HepG2 (cell line): ENCODE results near the gene TMEM150C. TPM values are rescaled to one million over a fixed set of nuclear protein-coding genes. Genes with fewer than 3 reads are reported as not detected.

ENCODE experiments used
- CEBPB ChIP-seq: IDR thresholded peaks from 2 replicates; pipeline ENCODE4 v1.6.1; 2011; ENCODE audit warnings: low read depth, low read length, improper control_type of control experiment, borderline replicate concordance
- GPBP1L1 ChIP-seq: sonication (generic); formaldehyde crosslinking; IDR thresholded peaks from 2 replicates; pipeline ENCODE4 v1.5.0; 2020; ENCODE audit warnings: mild to moderate bottlenecking, missing genetic modification reagents
- GZF1 ChIP-seq: sonication (generic); formaldehyde crosslinking; IDR thresholded peaks from 2 replicates; pipeline ENCODE4 v1.5.1; 2020; ENCODE audit warnings: mild to moderate bottlenecking, missing genetic modification reagents
- KMT2B ChIP-seq: IDR thresholded peaks from 2 replicates; pipeline ENCODE4 v1.6.1; 2016; ENCODE audit warnings: missing genetic modification reagents, missing compliant biosample characterization
- MBD4 ChIP-seq: IDR thresholded peaks from 2 replicates; pipeline ENCODE4 v1.6.1; 2012; ENCODE audit warnings: low read length, inconsistent platforms, borderline replicate concordance
- MLLT10 ChIP-seq: sonication (generic); formaldehyde crosslinking; IDR thresholded peaks from 2 replicates; pipeline ENCODE4 v1.4.0; 2020; ENCODE audit warnings: missing genetic modification reagents
- SALL2 ChIP-seq: sonication (generic); formaldehyde crosslinking; IDR thresholded peaks from 2 replicates; pipeline ENCODE4 v1.8.1; 2023; ENCODE audit warnings: mild to moderate bottlenecking, missing genetic modification reagents, inconsistent platforms
- ZNF530 ChIP-seq: sonication (generic); formaldehyde crosslinking; IDR thresholded peaks from 2 replicates; pipeline ENCODE4 v1.5.0; 2020; ENCODE audit warnings: low read depth, mild to moderate bottlenecking, missing genetic modification reagents
- ZNF674 ChIP-seq: sonication (generic); formaldehyde crosslinking; IDR thresholded peaks from 2 replicates; pipeline ENCODE4 v1.5.0; 2020; ENCODE audit warnings: low read depth, mild to moderate bottlenecking, missing genetic modification reagents
- ZNF713 ChIP-seq: sonication (generic); formaldehyde crosslinking; IDR thresholded peaks from 2 replicates; pipeline ENCODE4 v1.4.0; 2020; ENCODE audit warnings: mild to moderate bottlenecking, missing genetic modification reagents
- polyA plus RNA-seq, 8 experiments: library from polyadenylated mRNA; depleted of rRNA in 3 of 8; stranded (reverse) in 7 of 8; unstranded in 1 of 8; fragments of >200 nt; fragmentation: Illumina TruSeq in 4 of 8; extraction: Trizol in 4 of 8; gene quantifications; 2 replicates each; pipeline versions ENCODE4 v1.2.1 to v1.2.3, GENCODE V29; 2011 to 2016; ENCODE audit warnings: low read depth in 4 of 8, missing spikeins in 1 of 8, mixed read lengths in 1 of 8; ENCODE audit not compliant: insufficient read depth in 1 of 8
- total RNA-seq, 5 experiments: library from RNA; depleted of rRNA; stranded (reverse); fragments of >200 nt; fragmentation: Illumina TruSeq; extraction: Trizol; gene quantifications; 2 replicates each; pipeline ENCODE4 v1.2.3, GENCODE V29; 2016; ENCODE audit warnings: low read depth in 1 of 5
- TF ChIP-seq, protein P1 (sequence below): IDR thresholded peaks from 2 replicates; pipeline ENCODE4 v1.6.1; 2016; ENCODE audit warnings: low read depth, missing genetic modification reagents, missing compliant biosample characterization
- TF ChIP-seq, protein P2 (sequence below): sonication (generic); formaldehyde crosslinking; IDR thresholded peaks from 2 replicates; pipeline ENCODE4 v1.4.0; 2020; ENCODE audit warnings: missing genetic modification reagents
- TF ChIP-seq, protein P3 (sequence below): sonication (generic); formaldehyde crosslinking; IDR thresholded peaks from 2 replicates; pipeline ENCODE4 v1.5.0; 2020; ENCODE audit warnings: missing genetic modification reagents, mild to moderate bottlenecking, borderline replicate concordance
- TF ChIP-seq, protein P4 (sequence below): sonication (generic); formaldehyde crosslinking; IDR thresholded peaks from 2 replicates; pipeline ENCODE4 v1.4.0; 2020; ENCODE audit warnings: missing genetic modification reagents

Gene TMEM150C
- total and polyA plus RNA-seq, 2 of the 13 experiments (the other 11 are each of a cell fraction or from before 2014, with no cell fraction given): 0.33 to 0.42 TPM

GRCh38 chr4:82561786-82562563 is at the start of gene TMEM150C (continued):
- no peak for TF ChIP-seq MLLT10 (CRISPR knock-in tag)
- no peak for TF ChIP-seq MBD4
- TF ChIP-seq GZF1 (CRISPR knock-in tag): no peak
- TF ChIP-seq, protein P1, sequence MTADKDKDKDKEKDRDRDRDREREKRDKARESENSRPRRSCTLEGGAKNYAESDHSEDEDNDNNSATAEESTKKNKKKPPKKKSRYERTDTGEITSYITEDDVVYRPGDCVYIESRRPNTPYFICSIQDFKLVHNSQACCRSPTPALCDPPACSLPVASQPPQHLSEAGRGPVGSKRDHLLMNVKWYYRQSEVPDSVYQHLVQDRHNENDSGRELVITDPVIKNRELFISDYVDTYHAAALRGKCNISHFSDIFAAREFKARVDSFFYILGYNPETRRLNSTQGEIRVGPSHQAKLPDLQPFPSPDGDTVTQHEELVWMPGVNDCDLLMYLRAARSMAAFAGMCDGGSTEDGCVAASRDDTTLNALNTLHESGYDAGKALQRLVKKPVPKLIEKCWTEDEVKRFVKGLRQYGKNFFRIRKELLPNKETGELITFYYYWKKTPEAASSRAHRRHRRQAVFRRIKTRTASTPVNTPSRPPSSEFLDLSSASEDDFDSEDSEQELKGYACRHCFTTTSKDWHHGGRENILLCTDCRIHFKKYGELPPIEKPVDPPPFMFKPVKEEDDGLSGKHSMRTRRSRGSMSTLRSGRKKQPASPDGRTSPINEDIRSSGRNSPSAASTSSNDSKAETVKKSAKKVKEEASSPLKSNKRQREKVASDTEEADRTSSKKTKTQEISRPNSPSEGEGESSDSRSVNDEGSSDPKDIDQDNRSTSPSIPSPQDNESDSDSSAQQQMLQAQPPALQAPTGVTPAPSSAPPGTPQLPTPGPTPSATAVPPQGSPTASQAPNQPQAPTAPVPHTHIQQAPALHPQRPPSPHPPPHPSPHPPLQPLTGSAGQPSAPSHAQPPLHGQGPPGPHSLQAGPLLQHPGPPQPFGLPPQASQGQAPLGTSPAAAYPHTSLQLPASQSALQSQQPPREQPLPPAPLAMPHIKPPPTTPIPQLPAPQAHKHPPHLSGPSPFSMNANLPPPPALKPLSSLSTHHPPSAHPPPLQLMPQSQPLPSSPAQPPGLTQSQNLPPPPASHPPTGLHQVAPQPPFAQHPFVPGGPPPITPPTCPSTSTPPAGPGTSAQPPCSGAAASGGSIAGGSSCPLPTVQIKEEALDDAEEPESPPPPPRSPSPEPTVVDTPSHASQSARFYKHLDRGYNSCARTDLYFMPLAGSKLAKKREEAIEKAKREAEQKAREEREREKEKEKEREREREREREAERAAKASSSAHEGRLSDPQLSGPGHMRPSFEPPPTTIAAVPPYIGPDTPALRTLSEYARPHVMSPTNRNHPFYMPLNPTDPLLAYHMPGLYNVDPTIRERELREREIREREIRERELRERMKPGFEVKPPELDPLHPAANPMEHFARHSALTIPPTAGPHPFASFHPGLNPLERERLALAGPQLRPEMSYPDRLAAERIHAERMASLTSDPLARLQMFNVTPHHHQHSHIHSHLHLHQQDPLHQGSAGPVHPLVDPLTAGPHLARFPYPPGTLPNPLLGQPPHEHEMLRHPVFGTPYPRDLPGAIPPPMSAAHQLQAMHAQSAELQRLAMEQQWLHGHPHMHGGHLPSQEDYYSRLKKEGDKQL (CRISPR knock-in tag): no peak
- TF ChIP-seq ZNF674 (CRISPR knock-in tag): no peak
- no peak for TF ChIP-seq CEBPB
- TF ChIP-seq, protein P2, sequence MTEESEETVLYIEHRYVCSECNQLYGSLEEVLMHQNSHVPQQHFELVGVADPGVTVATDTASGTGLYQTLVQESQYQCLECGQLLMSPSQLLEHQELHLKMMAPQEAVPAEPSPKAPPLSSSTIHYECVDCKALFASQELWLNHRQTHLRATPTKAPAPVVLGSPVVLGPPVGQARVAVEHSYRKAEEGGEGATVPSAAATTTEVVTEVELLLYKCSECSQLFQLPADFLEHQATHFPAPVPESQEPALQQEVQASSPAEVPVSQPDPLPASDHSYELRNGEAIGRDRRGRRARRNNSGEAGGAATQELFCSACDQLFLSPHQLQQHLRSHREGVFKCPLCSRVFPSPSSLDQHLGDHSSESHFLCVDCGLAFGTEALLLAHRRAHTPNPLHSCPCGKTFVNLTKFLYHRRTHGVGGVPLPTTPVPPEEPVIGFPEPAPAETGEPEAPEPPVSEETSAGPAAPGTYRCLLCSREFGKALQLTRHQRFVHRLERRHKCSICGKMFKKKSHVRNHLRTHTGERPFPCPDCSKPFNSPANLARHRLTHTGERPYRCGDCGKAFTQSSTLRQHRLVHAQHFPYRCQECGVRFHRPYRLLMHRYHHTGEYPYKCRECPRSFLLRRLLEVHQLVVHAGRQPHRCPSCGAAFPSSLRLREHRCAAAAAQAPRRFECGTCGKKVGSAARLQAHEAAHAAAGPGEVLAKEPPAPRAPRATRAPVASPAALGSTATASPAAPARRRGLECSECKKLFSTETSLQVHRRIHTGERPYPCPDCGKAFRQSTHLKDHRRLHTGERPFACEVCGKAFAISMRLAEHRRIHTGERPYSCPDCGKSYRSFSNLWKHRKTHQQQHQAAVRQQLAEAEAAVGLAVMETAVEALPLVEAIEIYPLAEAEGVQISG: no peak
- TF ChIP-seq ZNF713 (CRISPR knock-in tag): no peak
- TF ChIP-seq, protein P3, sequence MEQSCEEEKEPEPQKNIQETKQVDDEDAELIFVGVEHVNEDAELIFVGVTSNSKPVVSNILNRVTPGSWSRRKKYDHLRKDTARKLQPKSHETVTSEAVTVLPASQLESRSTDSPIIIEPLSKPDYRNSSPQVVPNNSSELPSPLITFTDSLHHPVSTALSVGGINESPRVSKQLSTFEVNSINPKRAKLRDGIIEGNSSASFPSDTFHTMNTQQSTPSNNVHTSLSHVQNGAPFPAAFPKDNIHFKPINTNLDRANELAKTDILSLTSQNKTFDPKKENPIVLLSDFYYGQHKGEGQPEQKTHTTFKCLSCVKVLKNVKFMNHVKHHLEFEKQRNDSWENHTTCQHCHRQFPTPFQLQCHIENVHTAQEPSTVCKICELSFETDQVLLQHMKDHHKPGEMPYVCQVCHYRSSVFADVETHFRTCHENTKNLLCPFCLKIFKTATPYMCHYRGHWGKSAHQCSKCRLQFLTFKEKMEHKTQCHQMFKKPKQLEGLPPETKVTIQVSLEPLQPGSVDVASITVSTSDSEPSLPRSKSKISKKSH (CRISPR knock-in tag): no peak
- no peak for TF ChIP-seq ZNF530 (CRISPR knock-in tag)
- no peak for TF ChIP-seq SALL2
- TF ChIP-seq, protein P4, sequence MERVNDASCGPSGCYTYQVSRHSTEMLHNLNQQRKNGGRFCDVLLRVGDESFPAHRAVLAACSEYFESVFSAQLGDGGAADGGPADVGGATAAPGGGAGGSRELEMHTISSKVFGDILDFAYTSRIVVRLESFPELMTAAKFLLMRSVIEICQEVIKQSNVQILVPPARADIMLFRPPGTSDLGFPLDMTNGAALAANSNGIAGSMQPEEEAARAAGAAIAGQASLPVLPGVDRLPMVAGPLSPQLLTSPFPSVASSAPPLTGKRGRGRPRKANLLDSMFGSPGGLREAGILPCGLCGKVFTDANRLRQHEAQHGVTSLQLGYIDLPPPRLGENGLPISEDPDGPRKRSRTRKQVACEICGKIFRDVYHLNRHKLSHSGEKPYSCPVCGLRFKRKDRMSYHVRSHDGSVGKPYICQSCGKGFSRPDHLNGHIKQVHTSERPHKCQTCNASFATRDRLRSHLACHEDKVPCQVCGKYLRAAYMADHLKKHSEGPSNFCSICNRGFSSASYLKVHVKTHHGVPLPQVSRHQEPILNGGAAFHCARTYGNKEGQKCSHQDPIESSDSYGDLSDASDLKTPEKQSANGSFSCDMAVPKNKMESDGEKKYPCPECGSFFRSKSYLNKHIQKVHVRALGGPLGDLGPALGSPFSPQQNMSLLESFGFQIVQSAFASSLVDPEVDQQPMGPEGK (CRISPR knock-in tag): no peak; the same call in 1 of the 2 replicates
- TF ChIP-seq KMT2B: no peak
- no peak for TF ChIP-seq GPBP1L1
